Cardiac fibroblast (primary cell): ENCODE results near the gene CHST11.

Source experiments
- DNase-seq, 2 donors: peaks; one replicate each; pipeline versions ENCODE4 v3.0.0 to v3.0.0-alpha.2; 2010; ENCODE audit warnings: low read depth in 2 of 2
- H3K4me3 ChIP-seq, 2 donors: replicated peaks in 1 of 2; 1 replicate in 1 of 2; 2 replicates in 1 of 2; pipeline ENCODE4 v1.5.1; 2011; ENCODE audit warnings: low read depth in 2 of 2, low read length in 2 of 2, mild to moderate bottlenecking in 2 of 2, moderate library complexity in 1 of 2
- CTCF ChIP-seq: IDR thresholded peaks from one replicate; pipeline ENCODE4 v1.5.1; 2011; ENCODE audit warnings: low read depth, mild to moderate bottlenecking, low read length, inconsistent platforms

CHST11 gene

GRCh38 chr12:104699489-104700190 lies 242.9 kb downstream of the CHST11 start:
- DNase-seq = peak; percentile 15 to 31
- no peak for TF ChIP-seq CTCF
- no peak overlapping the region for H3K4me3 ChIP-seq

DNA sequence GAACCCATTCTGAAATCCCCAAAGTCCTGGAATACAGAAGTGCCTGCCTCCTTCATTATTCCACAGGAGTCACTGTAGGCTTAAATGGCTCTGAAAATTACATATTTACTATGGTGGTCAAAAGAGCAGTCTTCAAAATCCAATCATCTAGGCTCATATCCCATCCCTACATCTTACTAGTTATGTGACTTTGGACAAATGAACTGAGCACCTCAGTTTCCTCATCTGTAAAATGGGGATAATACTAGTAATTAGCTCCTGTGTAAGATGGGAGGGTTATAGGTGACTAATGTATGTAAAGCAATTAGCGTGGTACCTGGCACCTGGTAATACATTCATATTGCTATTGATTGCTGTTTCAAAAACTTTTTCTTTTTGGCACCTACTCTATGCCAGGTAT lies 243.6 kb downstream of the CHST11 start:
- H3K4me3 ChIP-seq = no peak overlapping the region
- no peak for DNase-seq
- no peak for TF ChIP-seq CTCF

- H3K4me3 ChIP-seq = no peak overlapping the region
- no peak for DNase-seq
- TF ChIP-seq CTCF = no peak
Observed at GRCh38 chr12:104701301-104701700, 244.6 kb downstream of the CHST11 start.

- DNase-seq = no peak
Observed at GRCh38 chr12:104701756-104702155, 245.0 kb downstream of the CHST11 start.

DNA sequence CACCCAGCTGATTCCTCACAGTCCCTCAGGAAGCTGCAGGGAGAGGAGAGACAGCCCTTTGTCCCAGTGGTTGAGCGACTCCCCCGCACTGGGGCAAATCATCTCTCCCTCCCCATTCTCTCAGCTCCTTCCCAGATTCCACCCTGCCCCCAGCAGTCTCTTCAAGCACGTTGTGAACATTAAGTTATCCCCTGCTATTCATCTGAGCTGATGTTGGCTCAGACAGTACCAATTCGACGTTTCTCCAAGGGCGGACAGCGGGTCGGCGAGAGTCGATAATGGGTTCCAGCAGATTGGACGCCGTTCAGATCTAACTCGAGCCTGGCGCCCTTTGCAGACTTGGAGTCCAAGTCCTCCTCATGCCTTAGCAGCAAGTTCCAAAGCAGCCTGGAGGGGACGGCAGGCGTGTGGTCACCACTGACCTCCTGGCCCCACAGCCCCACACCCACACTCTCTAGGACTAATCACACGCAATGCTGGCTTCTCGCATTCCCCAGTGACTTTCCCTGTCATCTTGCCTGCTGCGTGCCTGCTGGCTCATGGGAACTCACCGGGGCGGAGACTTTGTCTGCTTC lies 245.9 kb downstream of the CHST11 start:
- peak; percentile 78 to 80 for DNase-seq

More at GRCh38 chr12:104701756-104702155, 245.0 kb downstream of the CHST11 start:
- H3K4me3 ChIP-seq = no peak overlapping the region
- no peak for TF ChIP-seq CTCF

GRCh38 chr12:104703372-104703771 lies 246.6 kb downstream of the CHST11 start:
- no peak for TF ChIP-seq CTCF
- H3K4me3 ChIP-seq = no peak overlapping the region
- DNase-seq = no peak

More for the DNA sequence above, 245.9 kb downstream of the CHST11 start:
- H3K4me3 ChIP-seq = peak overlapping the region in 1 of 2 donors; percentile 8
- TF ChIP-seq CTCF = no peak
